K562 (cell line): ENCODE results near the gene EHBP1L1. TPM values are rescaled to one million over a fixed set of nuclear protein-coding genes. Genes with fewer than 3 reads are reported as not detected.
A peak's percentile ranks its signal among the peaks of the same experiment; 100 is the strongest.

Experiments
- ATAC-seq: fragments of 200-7000 bp; cut with Tn5 transposase; 3 replicates; pipeline ENCODE4 v1.9.1; 2020; ENCODE audit warnings: moderate library complexity
- BruUV-seq: library from RNA; stranded (reverse); fragments of 400-500 nt; replicated peaks from 2 replicates; lab custom pipeline; 2021; lab: Mats Ljungman, UMichigan
- CTCF ChIA-PET: fragments of 300-600 bp; formaldehyde crosslinking; extraction: SDS; loops from one replicate; lab custom pipeline; 2021; ENCODE audit warnings: low intra/inter-chr PET ratio; lab: Yijun Ruan, JAX
- POLR2A ChIA-PET: fragments of 300-600, 350-650 bp; sonication (Branson Sonifier 250); formaldehyde crosslinking; extraction: SDS; loops from one replicate; lab custom pipeline; 2021; ENCODE audit warnings: antibody characterized with exemption, inconsistent platforms; lab: Yijun Ruan, JAX
- DNase-seq, 4 experiments: peaks; one replicate each; pipeline versions ENCODE4 v3.0.0 to v3.0.0-alpha.2; 2011 to 2018; ENCODE audit warnings: low spot score in 3 of 4, mixed read lengths in 3 of 4; ENCODE audit errors: extremely low read depth in 1 of 4
- FAIRE-seq: peaks from 2 replicates; lab custom pipeline; 2011; peaks lifted over from hg19 to GRCh38; lab: Jason Lieb, UNC
- H2AFZ ChIP-seq: 2 replicates; pipeline ENCODE4 v1.6.0; 2011; ENCODE audit warnings: low read depth, low read length, control low read depth, inconsistent platforms
- H3K27ac ChIP-seq: fragments of 200-600 bp; 3 replicates; pipeline ENCODE4 v1.8.0; 2011; ENCODE audit warnings: low read depth, mild to moderate bottlenecking, control low read depth, inconsistent platforms, low read length, moderate library complexity, mixed read lengths; ENCODE audit errors: extremely low read depth
- H3K27me3 ChIP-seq, 2 experiments: fragments of 300-600 bp in 1 of 2; 2 replicates in 1 of 2; 3 replicates in 1 of 2; pipeline versions ENCODE4 v1.6.0 to v1.8.0; 2011; ENCODE audit warnings: inconsistent platforms in 2 of 2, low read length in 2 of 2, mild to moderate bottlenecking in 1 of 2, mixed read lengths in 1 of 2, moderate library complexity in 1 of 2; ENCODE audit not compliant: control insufficient read depth in 2 of 2, insufficient read depth in 2 of 2
- H3K36me3 ChIP-seq: fragments of 300-600 bp; 3 replicates; pipeline ENCODE4 v1.8.0; 2011; ENCODE audit warnings: mild to moderate bottlenecking, low read length, inconsistent platforms; ENCODE audit not compliant: control insufficient read depth, insufficient read depth
- H3K4me1 ChIP-seq, 2 experiments: fragments of 200-600 bp in 1 of 2; replicated peaks in 1 of 2; 2 replicates in 1 of 2; 3 replicates in 1 of 2; pipeline versions ENCODE4 v1.5.1 to v1.8.0; 2011; ENCODE audit warnings: inconsistent platforms in 2 of 2, low read length in 2 of 2, mild to moderate bottlenecking in 1 of 2, mixed read lengths in 1 of 2, moderate library complexity in 1 of 2; ENCODE audit not compliant: control insufficient read depth in 2 of 2, insufficient read depth in 2 of 2
- H3K4me2 ChIP-seq: 2 replicates; pipeline ENCODE4 v1.6.1; 2011; ENCODE audit warnings: low read length, control low read depth, inconsistent platforms, mixed read lengths; ENCODE audit not compliant: insufficient read depth
- H3K4me3 ChIP-seq: fragments of 200-600 bp; sonication (generic), shearing (Covaris generic); 2 replicates; pipeline ENCODE4 v1.5.1; 2016; ENCODE audit warnings: control low read depth, inconsistent platforms
- H3K79me2 ChIP-seq: fragments of 200-600 bp; 3 replicates; pipeline ENCODE4 v1.8.0; 2011; ENCODE audit warnings: low read length, inconsistent platforms; ENCODE audit not compliant: control insufficient read depth, insufficient read depth
- H3K9ac ChIP-seq, 2 experiments: 2 replicates each; pipeline versions ENCODE4 v1.6.0 to v1.6.1; 2011; ENCODE audit warnings: low read depth in 2 of 2, low read length in 2 of 2, control low read depth in 1 of 2, inconsistent platforms in 1 of 2, mild to moderate bottlenecking in 1 of 2, mixed read lengths in 1 of 2; ENCODE audit not compliant: insufficient read depth in 1 of 2
- H3K9me1 ChIP-seq: one replicate; pipeline ENCODE4 v1.6.0; 2011; ENCODE audit warnings: inconsistent platforms, mild to moderate bottlenecking, low read length, moderate library complexity; ENCODE audit not compliant: control insufficient read depth, insufficient read depth
- H3K9me3 ChIP-seq: replicated peaks from 2 replicates; pipeline ENCODE4 v1.5.1; 2011; ENCODE audit warnings: low read depth, low read length, inconsistent platforms; ENCODE audit not compliant: control insufficient read depth, insufficient read depth
- H4K20me1 ChIP-seq: replicated peaks from 2 replicates; pipeline ENCODE4 v1.6.1; 2011; ENCODE audit warnings: low read length, inconsistent platforms, mixed read lengths; ENCODE audit not compliant: control insufficient read depth, insufficient read depth
- ARID2 ChIP-seq: fragments of 450-650 bp; IDR thresholded peaks from 2 replicates; pipeline ENCODE4 v1.6.1; 2017; ENCODE audit warnings: antibody characterized with exemption, mild to moderate bottlenecking
- BCOR ChIP-seq: fragments of 450-650 bp; IDR thresholded peaks from 2 replicates; pipeline ENCODE4 v1.6.1; 2016
- GABPB1 ChIP-seq: sonication (generic); formaldehyde crosslinking; IDR thresholded peaks from 2 replicates; pipeline ENCODE4 v1.8.0; 2022; ENCODE audit warnings: mild to moderate bottlenecking, missing genetic modification reagents
- ILF3 ChIP-seq: fragments of 450-650 bp; IDR thresholded peaks from 2 replicates; pipeline ENCODE4 v1.6.1; 2018; ENCODE audit warnings: antibody characterized with exemption, mild to moderate bottlenecking, moderate library complexity, borderline replicate concordance
- LCOR ChIP-seq: sonication (generic); formaldehyde crosslinking; IDR thresholded peaks from 2 replicates; pipeline ENCODE4 v1.8.0; 2022; ENCODE audit warnings: mild to moderate bottlenecking, missing genetic modification reagents
- NFXL1 ChIP-seq: fragments of 450-650 bp; formaldehyde crosslinking; IDR thresholded peaks from 2 replicates; pipeline ENCODE4 v1.4.0; 2021; ENCODE audit warnings: mild to moderate bottlenecking
- PHF8 ChIP-seq: fragments of 200-600 bp; sonication (generic); IDR thresholded peaks from 2 replicates; pipeline ENCODE4 v1.6.1; 2012; ENCODE audit warnings: mixed run types, mild to moderate bottlenecking, inconsistent platforms, low read length, moderate library complexity, borderline replicate concordance
- POLR2G ChIP-seq: fragments of 200-400 bp; formaldehyde crosslinking; IDR thresholded peaks from 2 replicates; pipeline ENCODE4 v1.6.1; 2017; ENCODE audit warnings: low read depth, mild to moderate bottlenecking, antibody characterized with exemption, low read length, moderate library complexity
- SPI1 ChIP-seq: IDR thresholded peaks from 2 replicates; pipeline ENCODE4 v1.6.1; 2011; ENCODE audit warnings: low read depth, low read length, control low read depth, borderline replicate concordance
- SRF ChIP-seq, 2 experiments: fragments of 250-450, 450-650 bp in 1 of 2; sonication (Bioruptor Pico) in 1 of 2; sonication (generic) in 1 of 2; formaldehyde crosslinking; IDR thresholded peaks; 2 replicates each; pipeline versions ENCODE4 v1.5.0 to v1.5.1; 2020 to 2022; ENCODE audit warnings: mild to moderate bottlenecking in 1 of 2, missing genetic modification reagents in 1 of 2
- TAF15 ChIP-seq: fragments of 200-400 bp; formaldehyde crosslinking; IDR thresholded peaks from 2 replicates; pipeline ENCODE4 v1.6.1; 2017; ENCODE audit warnings: mild to moderate bottlenecking, low read depth, low read length, moderate library complexity
- ZBED1 ChIP-seq: IDR thresholded peaks from 2 replicates; pipeline ENCODE4 v1.6.1; 2014
- ZFX ChIP-seq: sonication (generic); formaldehyde crosslinking; IDR thresholded peaks from 2 replicates; pipeline ENCODE4 v1.8.0; 2022; ENCODE audit warnings: mild to moderate bottlenecking, missing genetic modification reagents, moderate library complexity
- ZNF263 ChIP-seq: sonication (generic); formaldehyde crosslinking; IDR thresholded peaks from 2 replicates; pipeline ENCODE4 v1.8.0; 2022; ENCODE audit warnings: mild to moderate bottlenecking, missing genetic modification reagents, borderline replicate concordance
- WGBS: fragments of 100-300 bp; shearing (Covaris generic); methylation state at CpG from one replicate; pipeline ENCODE4 v1.1.6; 2016; ENCODE audit warnings: low coverage, mixed read lengths; ENCODE audit not compliant: insufficient coverage; ENCODE audit errors: missing lambda C conversion rate; 5-methylcytosine and 5-hydroxymethylcytosine counted together
- in situ Hi-C: fragments of 300-500 bp; cut with MboI; formaldehyde crosslinking; loops from 4 replicates; pipeline ENCODE4 v1.15.0; 2018; ENCODE audit warnings: inconsistent platforms, mixed read lengths
- intact Hi-C: fragments of 100-400 bp; cut with micrococcal nuclease; formaldehyde crosslinking; loops from 2 replicates; pipeline ENCODE4 v1.14.2; 2022
- polyA plus RNA-seq, 8 experiments: library from polyadenylated mRNA; depleted of rRNA in 4 of 8; stranded (reverse) in 5 of 8; unstranded in 3 of 8; fragments of >200 nt; fragmentation: Nextera tagmentation in 2 of 8; fragmentation: Illumina TruSeq in 1 of 8; extraction: Ambion mirVana in 2 of 8; extraction: Trizol in 1 of 8; gene quantifications; 2 replicates each; pipeline versions ENCODE4 v1.2.1 to v1.2.3, GENCODE V29; 2011 to 2014; ENCODE audit warnings: inconsistent platforms in 1 of 8, missing spikeins in 1 of 8
- total RNA-seq, 7 experiments: library from RNA; depleted of rRNA in 6 of 7; stranded (reverse); fragments of >200 nt in 6 of 7; fragmentation: Illumina TruSeq in 2 of 7; extraction: Trizol in 2 of 7; gene quantifications; 2 replicates each; pipeline versions ENCODE4 v1.2.1 to v1.2.3, GENCODE V29; 2011 to 2021; ENCODE audit warnings: low replicate concordance in 1 of 7
- TF ChIP-seq, protein P1 (sequence below): fragments of 450-650 bp; formaldehyde crosslinking; IDR thresholded peaks from 2 replicates; pipeline ENCODE4 v1.4.0; 2020; ENCODE audit warnings: mild to moderate bottlenecking, mixed read lengths
- TF ChIP-seq, protein P2 (sequence below): sonication (generic); formaldehyde crosslinking; IDR thresholded peaks from 2 replicates; pipeline ENCODE4 v1.8.0; 2022; ENCODE audit warnings: missing genetic modification reagents, mild to moderate bottlenecking, moderate library complexity, borderline replicate concordance
- TF ChIP-seq, protein P3 (sequence below): fragments of 200-800 bp; sonication (Bioruptor generic); IDR thresholded peaks from 2 replicates; pipeline ENCODE4 v1.6.1; 2017; ENCODE audit warnings: missing genetic modification characterization, missing compliant biosample characterization

Gene EHBP1L1
- total and polyA plus RNA-seq, 9 of the 15 experiments (the other 6 are each of a cell fraction or from before 2014, with no cell fraction given): 0.03 to 87.1 (median 26.3) TPM

DNA sequence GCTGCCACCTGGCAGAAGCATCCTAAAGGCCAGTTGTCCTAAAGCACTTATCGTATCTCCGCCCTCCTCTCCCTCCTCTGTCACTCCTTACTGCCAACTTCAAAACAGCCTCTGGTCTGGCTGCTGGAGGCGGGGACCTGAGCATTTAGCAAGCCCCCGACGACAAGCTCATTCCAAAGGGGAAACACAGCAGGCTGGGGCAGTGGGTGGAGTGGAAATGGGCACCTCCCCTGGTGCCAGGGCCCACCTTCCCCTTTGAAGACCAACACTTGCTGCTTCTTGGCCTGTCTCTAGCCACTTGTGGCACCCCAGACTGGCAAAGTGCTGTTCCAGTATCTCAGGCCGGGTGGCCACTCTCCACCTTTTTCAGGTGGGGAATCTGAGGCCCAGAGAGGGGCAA is 34.6 kb downstream of the EHBP1L1 start (continued):
- TF ChIP-seq, protein P1, sequence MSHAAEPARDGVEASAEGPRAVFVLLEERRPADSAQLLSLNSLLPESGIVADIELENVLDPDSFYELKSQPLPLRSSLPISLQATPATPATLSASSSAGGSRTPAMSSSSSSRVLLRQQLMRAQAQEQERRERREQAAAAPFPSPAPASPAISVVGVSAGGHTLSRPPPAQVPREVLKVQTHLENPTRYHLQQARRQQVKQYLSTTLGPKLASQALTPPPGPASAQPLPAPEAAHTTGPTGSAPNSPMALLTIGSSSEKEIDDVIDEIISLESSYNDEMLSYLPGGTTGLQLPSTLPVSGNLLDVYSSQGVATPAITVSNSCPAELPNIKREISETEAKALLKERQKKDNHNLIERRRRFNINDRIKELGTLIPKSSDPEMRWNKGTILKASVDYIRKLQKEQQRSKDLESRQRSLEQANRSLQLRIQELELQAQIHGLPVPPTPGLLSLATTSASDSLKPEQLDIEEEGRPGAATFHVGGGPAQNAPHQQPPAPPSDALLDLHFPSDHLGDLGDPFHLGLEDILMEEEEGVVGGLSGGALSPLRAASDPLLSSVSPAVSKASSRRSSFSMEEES (CRISPR knock-in tag): no peak
- TF ChIP-seq, protein P2, sequence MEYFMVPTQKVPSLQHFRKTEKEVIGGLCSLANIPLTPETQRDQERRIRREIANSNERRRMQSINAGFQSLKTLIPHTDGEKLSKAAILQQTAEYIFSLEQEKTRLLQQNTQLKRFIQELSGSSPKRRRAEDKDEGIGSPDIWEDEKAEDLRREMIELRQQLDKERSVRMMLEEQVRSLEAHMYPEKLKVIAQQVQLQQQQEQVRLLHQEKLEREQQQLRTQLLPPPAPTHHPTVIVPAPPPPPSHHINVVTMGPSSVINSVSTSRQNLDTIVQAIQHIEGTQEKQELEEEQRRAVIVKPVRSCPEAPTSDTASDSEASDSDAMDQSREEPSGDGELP: no peak

DNA sequence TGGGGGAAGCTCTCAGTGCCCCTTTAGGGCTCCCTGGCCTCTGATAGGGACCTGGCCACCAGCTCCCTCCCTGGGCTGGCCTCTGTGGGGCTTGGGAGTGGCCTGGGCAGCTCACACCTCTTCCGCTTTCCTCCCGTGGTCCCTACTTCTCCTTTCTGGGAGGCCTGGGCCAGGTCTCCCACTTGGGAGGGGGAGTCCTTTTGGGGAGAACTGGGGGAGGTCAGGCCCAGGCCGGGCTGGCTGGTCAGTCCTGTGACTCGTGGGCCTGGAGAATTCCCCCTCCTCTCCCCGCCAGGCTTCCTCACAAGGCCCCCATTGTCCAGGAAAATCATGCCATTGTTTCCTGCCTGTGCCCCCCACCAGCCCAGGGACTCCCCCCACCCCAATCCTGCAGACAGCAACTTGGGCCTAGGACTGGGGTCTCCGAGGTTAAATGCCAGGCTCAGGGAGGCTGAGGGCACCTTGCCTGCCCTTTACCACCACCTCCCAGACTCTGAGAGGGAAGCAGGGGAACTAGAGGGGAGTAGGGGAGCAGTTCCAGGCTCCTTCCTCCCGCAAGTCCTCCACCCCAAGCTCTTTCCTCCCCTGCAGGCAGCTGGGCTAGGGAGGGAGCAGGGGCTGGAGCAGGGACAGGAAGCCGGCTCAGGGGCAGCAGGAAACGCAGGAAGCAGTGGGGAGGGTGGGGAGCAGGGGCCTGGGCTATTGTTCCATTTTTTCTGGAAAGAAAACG is 35.3 kb downstream of the EHBP1L1 start:
- Histone ChIP-seq H3K4me2 (peak overlapping the region; percentile 90), H3K9ac (peak overlapping the region; percentile 1 to 86; a peak in 3 of 4 replicates), H3K9me3 (no peaks in the 10 kb centered on the region), H3K4me1 (peaks cover 22 to 65% of the 10 kb centered on the region in 2 experiments), H3K36me3 (peaks cover 45% of the 10 kb centered on the region; the same call in 2 of the 3 replicates), H3K79me2 (peaks cover 46% of the 10 kb centered on the region), H3K27ac (no peak overlapping the region; the same call in 2 of the 3 replicates), H3K9me1 (peaks cover 3% of the 10 kb centered on the region), H3K4me3 (peak overlapping the region; percentile 87; the same call in 1 of the 2 replicates), H4K20me1 (no peaks in the 10 kb centered on the region), H3K27me3 (no peaks in the 10 kb centered on the region), H2AFZ (no peak overlapping the region)
- ChIA-PET POLR2A (interaction anchor here (0.6 to 1.4 kb wide), 6 partner anchors 9 to 163 kb away, joined by 3 to 5 read pairs (median 4); no protein-coding TSS in a partner anchor), CTCF (no interaction called here)
- ATAC-seq: no peak
- DNase-seq: no peak
- no peak for FAIRE-seq
- intact Hi-C loops (no loop called here), in situ Hi-C loops (no loop called here)
- no TSS peak for BruUV-seq
- WGBS: 42% methylated on average over 9 of the region's 10 CpGs
- TF ChIP-seq SRF (CRISPR knock-in tag; IDR thresholded peaks at IDR 0.05) (no peak), SPI1 (peak; percentile 85; the same call in 1 of the 2 replicates), ZBED1 (no peak), BCOR (no peak), TAF15 (no peak), ZNF263 (CRISPR knock-in tag) (peak; percentile 97), GABPB1 (CRISPR knock-in tag) (0 out of 2 replicates have a peak, but pooled peaks have one; percentile 37), LCOR (no peak), ILF3 (no peak), PHF8 (peak; percentile 29; the same call in 1 of the 2 replicates), NFXL1 (CRISPR knock-in tag) (no peak), ZFX (CRISPR knock-in tag) (peak; percentile 64), ARID2 (no peak), POLR2G (0 out of 2 replicates have a peak, but pooled peaks have one; percentile 18)
- TF ChIP-seq, protein P3, sequence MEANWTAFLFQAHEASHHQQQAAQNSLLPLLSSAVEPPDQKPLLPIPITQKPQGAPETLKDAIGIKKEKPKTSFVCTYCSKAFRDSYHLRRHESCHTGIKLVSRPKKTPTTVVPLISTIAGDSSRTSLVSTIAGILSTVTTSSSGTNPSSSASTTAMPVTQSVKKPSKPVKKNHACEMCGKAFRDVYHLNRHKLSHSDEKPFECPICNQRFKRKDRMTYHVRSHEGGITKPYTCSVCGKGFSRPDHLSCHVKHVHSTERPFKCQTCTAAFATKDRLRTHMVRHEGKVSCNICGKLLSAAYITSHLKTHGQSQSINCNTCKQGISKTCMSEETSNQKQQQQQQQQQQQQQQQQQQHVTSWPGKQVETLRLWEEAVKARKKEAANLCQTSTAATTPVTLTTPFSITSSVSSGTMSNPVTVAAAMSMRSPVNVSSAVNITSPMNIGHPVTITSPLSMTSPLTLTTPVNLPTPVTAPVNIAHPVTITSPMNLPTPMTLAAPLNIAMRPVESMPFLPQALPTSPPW (CRISPR knock-in tag): peak; percentile 48; the same call in 1 of the 2 replicates
